Urinary bladder (tissue), 4 donors: Measurements from ENCODE around the gene NSL1. TPM values are rescaled to one million over a fixed set of nuclear protein-coding genes. Genes with fewer than 3 reads are reported as not detected.

Source experiments
- DNase-seq: peaks from one replicate; pipeline ENCODE4 v3.0.0-alpha.2; 2015; ENCODE audit errors: extremely low spot score
- H3K27ac ChIP-seq: one replicate; pipeline ENCODE4 v1.5.1; 2013; ENCODE audit warnings: low read depth, mild to moderate bottlenecking, moderate library complexity
- H3K36me3 ChIP-seq: one replicate; pipeline ENCODE4 v1.6.1; 2013; ENCODE audit warnings: mild to moderate bottlenecking, moderate library complexity; ENCODE audit not compliant: insufficient read depth
- H3K4me1 ChIP-seq: one replicate; pipeline ENCODE4 v1.6.1; 2013; ENCODE audit warnings: mild to moderate bottlenecking, moderate library complexity; ENCODE audit not compliant: insufficient read depth
- H3K4me3 ChIP-seq: one replicate; pipeline ENCODE4 v1.5.1; 2013; ENCODE audit warnings: low read depth, low read length
- WGBS: extraction: QIAGEN DNeasy Blood & Tissue Kit; methylation state at CpG from one replicate; pipeline ENCODE4 v1.1.7; 2013; 5-methylcytosine and 5-hydroxymethylcytosine counted together
- polyA plus RNA-seq: library from polyadenylated mRNA; stranded (reverse); fragments of 200-250 nt; gene quantifications from one replicate; pipeline ENCODE4 v1.2.3, GENCODE V29; 2013
- total RNA-seq: library from RNA; depleted of rRNA; stranded (reverse); fragments of >200 nt; gene quantifications from one replicate; pipeline ENCODE4 v1.2.3, GENCODE V29; 2014
- donor health status: healthy with polysubstance abuse.
- donor health status: healthy.

Gene NSL1
- total and polyA plus RNA-seq, 2 donors, result 30.8 to 69.2 TPM

DNA sequence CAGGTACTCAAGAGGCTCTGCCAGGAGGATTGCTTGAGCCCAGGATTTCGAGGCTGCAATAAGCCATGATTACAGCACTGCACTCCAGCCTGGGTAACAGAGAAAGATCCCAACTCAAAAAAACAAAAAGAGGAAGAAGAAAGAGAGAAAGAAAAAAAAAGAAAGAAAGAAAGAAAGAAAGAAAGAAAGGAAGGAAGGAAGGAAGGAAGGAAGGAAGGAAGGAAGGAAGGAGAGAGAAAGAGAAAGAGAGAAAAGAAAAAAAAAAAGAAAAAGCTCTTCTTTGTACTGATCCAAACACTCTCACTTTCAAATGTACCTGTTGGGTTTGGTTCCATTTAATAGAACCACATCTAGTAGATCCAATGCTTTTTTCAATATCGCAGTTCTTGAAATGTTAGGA, 103.8 kb downstream of the NSL1 start:
- no peak overlapping the region for H3K27ac ChIP-seq
- 95% methylated on average over 2 of the region's 2 CpGs for WGBS
- DNase-seq, result no peak
- H3K4me1 ChIP-seq, result no peaks in the 10 kb centered on the region
- H3K36me3 ChIP-seq, result no peaks in the 10 kb centered on the region
- H3K4me3 ChIP-seq, result no peak overlapping the region

GRCh38 chr1:212686591-212686990, 105.0 kb downstream of the NSL1 start:
- H3K4me3 ChIP-seq, result no peak overlapping the region
- H3K27ac ChIP-seq, result no peak overlapping the region
- no peak for DNase-seq
- no peaks in the 10 kb centered on the region for H3K36me3 ChIP-seq
- WGBS, result 96% methylated on average over 11 of the region's 11 CpGs
- H3K4me1 ChIP-seq, result no peaks in the 10 kb centered on the region

GRCh38 chr1:212686069-212686468, 105.5 kb downstream of the NSL1 start:
- 81% methylated on average over 3 of the region's 3 CpGs for WGBS
- no peak overlapping the region for H3K4me3 ChIP-seq
- no peak for DNase-seq
- H3K36me3 ChIP-seq, result no peaks in the 10 kb centered on the region
- no peaks in the 10 kb centered on the region for H3K4me1 ChIP-seq
- no peak overlapping the region for H3K27ac ChIP-seq

DNA sequence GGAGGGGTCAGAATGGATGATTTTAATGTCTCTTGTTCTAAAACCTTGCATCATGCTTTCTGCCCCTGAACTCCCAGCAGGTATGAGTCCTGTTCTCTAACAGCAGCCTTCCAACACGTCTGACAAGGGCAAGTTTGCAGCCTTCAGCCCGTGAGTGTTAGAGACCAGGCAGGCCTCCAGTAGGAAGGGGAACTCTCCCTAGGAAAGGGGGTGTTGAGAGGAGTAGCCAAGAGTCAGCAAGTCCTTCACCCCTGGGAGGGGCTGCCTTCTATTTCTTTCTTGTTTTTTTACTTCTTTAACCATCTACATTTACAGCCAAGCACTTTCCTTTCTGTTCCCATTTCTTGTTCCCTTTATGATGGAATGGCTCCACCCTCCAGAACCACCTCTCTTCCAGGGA, 106.1 kb downstream of the NSL1 start:
- no peak for DNase-seq
- no peak overlapping the region for H3K4me3 ChIP-seq
- H3K36me3 ChIP-seq, result no peaks in the 10 kb centered on the region
- no peak overlapping the region for H3K27ac ChIP-seq
- H3K4me1 ChIP-seq, result no peaks in the 10 kb centered on the region
- 47% methylated on average over 2 of the region's 2 CpGs for WGBS

DNA sequence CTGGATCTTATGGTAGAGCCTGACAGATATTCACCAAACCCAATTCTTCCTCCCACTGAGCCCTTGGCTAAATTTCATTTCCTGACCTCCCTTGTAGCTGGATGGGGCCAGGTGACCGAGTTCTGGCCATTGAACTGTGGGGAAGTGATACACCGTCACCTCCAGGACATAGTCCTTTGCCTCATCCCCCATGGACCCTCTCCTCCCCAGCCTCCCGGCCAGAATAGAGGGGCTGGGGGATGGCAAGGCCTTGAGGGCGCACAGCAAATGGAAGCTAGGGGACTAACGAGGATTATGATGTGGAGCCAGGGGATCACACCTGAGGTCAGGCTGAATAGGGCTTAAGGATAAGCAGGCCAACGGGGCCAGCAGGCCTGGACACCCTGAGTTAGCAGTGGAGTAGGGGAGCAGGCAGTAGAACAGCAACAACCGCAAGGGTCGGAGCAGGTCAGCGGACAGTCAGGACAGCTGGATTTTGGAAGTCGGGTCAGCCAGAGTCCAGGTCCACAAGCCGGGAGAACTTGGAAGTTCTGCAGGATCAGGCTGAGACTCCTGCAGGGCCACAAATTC, 107.0 kb downstream of the NSL1 start:
- Histone ChIP-seq H3K4me1 (no peaks in the 10 kb centered on the region), H3K4me3 (no peak overlapping the region), H3K36me3 (no peaks in the 10 kb centered on the region), H3K27ac (no peak overlapping the region)
- DNase-seq, result no peak
- WGBS, result 92% methylated on average over 11 of the region's 11 CpGs

- 90% methylated on average over 6 of the region's 6 CpGs for WGBS
- no peak overlapping the region for H3K27ac ChIP-seq
- H3K36me3 ChIP-seq, result no peaks in the 10 kb centered on the region
- H3K4me3 ChIP-seq, result no peak overlapping the region
- H3K4me1 ChIP-seq, result no peaks in the 10 kb centered on the region
- DNase-seq, result no peak
These were observed 107.5 kb downstream of the NSL1 start for GRCh38 chr1:212684076-212684475.

DNA sequence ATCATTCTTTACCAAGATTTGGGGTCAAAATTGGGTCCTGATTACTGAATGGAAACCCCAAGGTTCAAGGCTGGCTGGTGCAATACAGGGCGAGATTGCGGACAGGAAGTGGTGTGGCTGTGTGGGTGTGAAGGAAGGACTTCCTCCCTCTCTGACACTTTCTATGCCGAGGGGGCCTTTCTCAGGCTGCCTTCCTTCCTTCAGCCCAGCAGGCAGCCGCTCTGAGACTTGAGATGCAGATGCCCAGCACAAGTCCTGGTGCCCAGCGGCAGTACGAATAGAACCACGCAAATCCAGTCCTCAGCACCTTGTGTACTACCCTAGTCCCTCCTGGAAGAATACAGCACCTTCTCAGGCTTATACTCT, 108.2 kb downstream of the NSL1 start:
- Histone ChIP-seq H3K4me1 (no peaks in the 10 kb centered on the region), H3K27ac (no peak overlapping the region), H3K4me3 (no peak overlapping the region), H3K36me3 (no peaks in the 10 kb centered on the region)
- DNase-seq, result no peak
- WGBS, result 72% methylated on average over 7 of the region's 7 CpGs

GRCh38 chr1:212680680-212681389, 110.7 kb downstream of the NSL1 start:
- no peak overlapping the region for H3K27ac ChIP-seq
- no peak overlapping the region for H3K4me3 ChIP-seq
- no peaks in the 10 kb centered on the region for H3K4me1 ChIP-seq
- H3K36me3 ChIP-seq, result no peaks in the 10 kb centered on the region
- WGBS, result 30% methylated on average over 4 of the region's 4 CpGs
- DNase-seq, result no peak

GRCh38 chr1:212678456-212679410, 112.8 kb downstream of the NSL1 start:
- H3K4me3 ChIP-seq, result no peak overlapping the region
- H3K4me1 ChIP-seq, result no peaks in the 10 kb centered on the region
- 65% methylated on average over 11 of the region's 11 CpGs for whole genome bisulfite sequencing
- no peak overlapping the region for H3K27ac ChIP-seq
- no peak for DNase-seq
- H3K36me3 ChIP-seq, result no peaks in the 10 kb centered on the region

GRCh38 chr1:212677573-212677972, 114.0 kb downstream of the NSL1 start:
- 73% methylated on average over 4 of the region's 4 CpGs for WGBS

DNA sequence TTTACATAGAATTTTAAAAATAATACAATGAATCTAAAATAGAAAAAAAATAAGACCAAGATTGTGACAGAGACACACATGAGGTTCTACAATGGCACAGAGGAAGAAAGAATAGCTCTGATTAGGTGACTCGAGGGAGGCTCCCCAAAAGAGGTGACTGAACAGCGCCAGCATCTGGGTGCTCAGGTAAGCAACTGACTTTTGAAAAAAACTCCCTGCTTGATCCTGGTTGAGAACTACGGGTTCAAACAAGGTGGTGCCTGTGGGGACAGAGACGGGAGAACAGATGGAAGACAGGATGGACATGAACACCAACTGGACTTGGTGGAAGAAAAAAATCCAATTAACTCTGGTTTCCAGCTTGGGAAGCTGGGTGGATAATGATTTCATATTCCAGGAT, 114.4 kb downstream of the NSL1 start:
- no peaks in the 10 kb centered on the region for H3K4me1 ChIP-seq
- 82% methylated on average over 4 of the region's 4 CpGs for WGBS
- no peak overlapping the region for H3K4me3 ChIP-seq
- H3K36me3 ChIP-seq, result no peaks in the 10 kb centered on the region
- no peak overlapping the region for H3K27ac ChIP-seq
- no peak for DNase-seq

More at GRCh38 chr1:212677573-212677972, 114.0 kb downstream of the NSL1 start:
- Histone ChIP-seq H3K4me1 (no peaks in the 10 kb centered on the region), H3K4me3 (no peak overlapping the region), H3K27ac (no peak overlapping the region), H3K36me3 (no peaks in the 10 kb centered on the region)
- no peak for DNase-seq
